Measurements from ENCODE around the gene COQ8B. TPM values are rescaled to one million over a fixed set of nuclear protein-coding genes. Genes with fewer than 3 reads are reported as not detected.
A peak's percentile ranks its signal among the peaks of the same experiment; 100 is the strongest.
"Not testable (repeated sequence)": the region's sequence is repeated elsewhere in the genome, so short reads cannot be mapped to it uniquely, and the experiment has no call there.

The COQ8B gene
- total RNA-seq, 1 donor from 2014 or later: 43.9 TPM

DNA sequence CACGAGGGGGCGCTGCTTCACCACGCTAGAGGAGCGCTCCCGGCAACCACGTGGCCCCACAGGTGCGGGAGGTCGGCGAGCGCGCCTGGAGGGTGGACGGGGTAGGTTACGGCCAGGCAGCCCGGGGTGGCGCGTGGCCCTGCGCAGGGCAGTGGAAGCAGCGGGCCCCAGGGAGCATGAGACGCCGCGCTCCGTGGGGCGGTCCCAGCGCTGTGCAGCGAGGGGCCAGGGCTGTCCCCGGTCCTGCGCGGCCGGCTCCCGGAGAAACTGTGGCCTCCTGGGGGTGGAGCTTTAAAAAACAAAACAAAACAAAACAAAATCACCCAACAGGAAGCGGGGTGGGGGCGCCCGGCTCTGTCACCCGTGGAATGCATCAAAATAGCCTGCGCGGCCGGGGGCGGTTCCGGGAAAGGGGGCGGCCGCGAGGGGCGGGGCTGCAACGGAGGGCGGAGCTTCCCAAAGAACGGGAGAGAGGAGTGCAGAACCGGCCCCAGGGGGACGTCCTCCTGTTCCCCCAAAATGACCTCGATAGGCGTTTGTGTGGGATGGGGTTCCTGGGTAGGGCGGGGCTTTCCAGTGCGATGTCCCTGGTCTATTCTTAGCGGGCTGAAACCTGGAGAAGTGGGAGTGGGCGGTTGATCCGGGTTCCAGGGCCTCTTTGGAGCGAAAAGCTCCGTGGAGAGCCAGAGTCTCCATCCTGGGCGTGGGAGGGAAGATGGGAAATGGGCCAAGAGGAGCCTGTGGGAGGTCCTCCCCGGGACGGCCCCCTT, 53.6 kb downstream of the COQ8B start:
- peak; percentile 93 for DNase-seq
- peaks cover 8% of the 10 kb centered on the region for H3K36me3 ChIP-seq
- H3K9me3 ChIP-seq: no peaks in the 10 kb centered on the region
- H3K27me3 ChIP-seq (ENCODE audit: low read depth): no peaks in the 10 kb centered on the region
- TF ChIP-seq, protein P1, sequence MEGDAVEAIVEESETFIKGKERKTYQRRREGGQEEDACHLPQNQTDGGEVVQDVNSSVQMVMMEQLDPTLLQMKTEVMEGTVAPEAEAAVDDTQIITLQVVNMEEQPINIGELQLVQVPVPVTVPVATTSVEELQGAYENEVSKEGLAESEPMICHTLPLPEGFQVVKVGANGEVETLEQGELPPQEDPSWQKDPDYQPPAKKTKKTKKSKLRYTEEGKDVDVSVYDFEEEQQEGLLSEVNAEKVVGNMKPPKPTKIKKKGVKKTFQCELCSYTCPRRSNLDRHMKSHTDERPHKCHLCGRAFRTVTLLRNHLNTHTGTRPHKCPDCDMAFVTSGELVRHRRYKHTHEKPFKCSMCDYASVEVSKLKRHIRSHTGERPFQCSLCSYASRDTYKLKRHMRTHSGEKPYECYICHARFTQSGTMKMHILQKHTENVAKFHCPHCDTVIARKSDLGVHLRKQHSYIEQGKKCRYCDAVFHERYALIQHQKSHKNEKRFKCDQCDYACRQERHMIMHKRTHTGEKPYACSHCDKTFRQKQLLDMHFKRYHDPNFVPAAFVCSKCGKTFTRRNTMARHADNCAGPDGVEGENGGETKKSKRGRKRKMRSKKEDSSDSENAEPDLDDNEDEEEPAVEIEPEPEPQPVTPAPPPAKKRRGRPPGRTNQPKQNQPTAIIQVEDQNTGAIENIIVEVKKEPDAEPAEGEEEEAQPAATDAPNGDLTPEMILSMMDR (IDR thresholded peaks at IDR 0.05): peak; percentile 98
- H3K27ac ChIP-seq: peak overlapping the region; percentile 85
- peaks cover 8% of the 10 kb centered on the region for H3K4me1 ChIP-seq
- peak overlapping the region; percentile 76 for H3K4me3 ChIP-seq
- peak; percentile 93 to 95 for ATAC-seq
- intact Hi-C loops (cut with DNase I): no loop called here

DNA sequence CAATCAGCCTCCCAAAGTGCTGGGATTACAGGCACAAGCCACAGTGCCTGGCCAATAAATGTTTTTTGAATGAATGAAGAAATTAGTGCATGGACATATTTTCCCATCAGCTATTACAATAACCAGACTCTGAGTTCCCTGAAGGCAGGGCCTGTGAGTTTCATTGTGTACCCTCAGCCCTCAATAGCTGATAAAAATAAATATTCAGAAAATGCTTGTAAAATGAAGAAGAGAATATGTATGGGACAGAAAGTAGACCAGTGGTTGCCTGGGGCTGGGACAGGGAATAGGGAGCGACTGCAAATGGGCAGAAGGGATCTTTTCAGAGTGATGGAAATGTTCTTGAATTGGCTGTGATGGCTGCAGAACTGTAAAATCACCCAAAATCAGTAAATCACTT, 55.1 kb downstream of the COQ8B start:
- H3K9me3 ChIP-seq: no peaks in the 10 kb centered on the region
- no peak overlapping the region for H3K27ac ChIP-seq
- no peaks in the 10 kb centered on the region for H3K36me3 ChIP-seq
- TF ChIP-seq, protein P1 (IDR thresholded peaks at IDR 0.05): no peak
- H3K27me3 ChIP-seq (ENCODE audit: low read depth): no peaks in the 10 kb centered on the region
- DNase-seq (no peak), ATAC-seq (no peak)
- peaks cover 8% of the 10 kb centered on the region for H3K4me1 ChIP-seq
- intact Hi-C loops (cut with DNase I): no loop called here
- H3K4me3 ChIP-seq: no peak overlapping the region

DNA sequence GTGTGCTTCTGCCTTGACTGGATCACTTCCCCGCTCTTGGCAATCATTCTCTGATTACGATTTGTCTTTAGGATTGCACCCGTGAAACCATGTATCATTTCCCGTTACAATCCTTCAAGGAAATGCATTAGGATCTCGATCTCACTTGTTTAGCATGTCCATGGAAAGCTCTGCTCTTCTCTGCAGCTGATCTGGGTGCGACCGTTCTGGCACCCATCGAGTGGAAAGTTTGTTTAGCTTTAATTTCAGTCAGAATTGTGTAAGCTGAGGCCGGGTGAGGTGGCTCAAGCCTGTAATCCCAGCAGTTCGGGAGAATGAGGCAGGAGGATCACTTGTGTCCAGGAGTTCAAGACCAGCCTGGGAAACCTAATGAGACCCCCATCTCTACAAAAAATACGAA, 57.1 kb downstream of the COQ8B start:
- Histone ChIP-seq H3K4me1 (peaks cover 8% of the 10 kb centered on the region), H3K36me3 (no peaks in the 10 kb centered on the region), H3K27me3 (ENCODE audit: low read depth) (no peaks in the 10 kb centered on the region), H3K9me3 (no peaks in the 10 kb centered on the region), H3K4me3 (no peak overlapping the region), H3K27ac (no peak overlapping the region)
- intact Hi-C loops (cut with DNase I): no loop called here
- ATAC-seq (no peak), DNase-seq (no peak)
- TF ChIP-seq, protein P1 (IDR thresholded peaks at IDR 0.05): no peak

DNA sequence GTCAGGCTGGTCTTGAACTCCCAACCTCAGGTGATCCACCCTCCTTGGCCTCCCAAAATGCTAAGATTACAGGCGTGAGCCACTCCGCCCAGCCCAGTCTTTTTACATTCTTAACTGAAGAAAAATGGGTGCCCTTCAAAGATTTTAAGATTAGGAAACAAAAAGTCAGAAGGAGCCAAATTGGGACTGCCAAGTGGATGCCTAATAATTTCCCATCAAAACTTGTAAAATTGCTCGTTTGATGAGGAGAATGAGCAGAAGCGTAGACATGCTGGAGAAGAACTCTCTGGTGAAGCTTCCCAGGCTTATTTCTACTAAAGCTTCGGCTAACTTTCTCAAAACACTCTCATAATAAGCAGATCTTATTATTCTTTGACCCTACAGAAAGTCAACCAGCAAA, 57.6 kb downstream of the COQ8B start:
- no peak for ATAC-seq
- H3K4me3 ChIP-seq: no peak overlapping the region
- H3K27ac ChIP-seq: no peak overlapping the region
- intact Hi-C loops (cut with DNase I): no loop called here
- no peaks in the 10 kb centered on the region for H3K36me3 ChIP-seq
- peaks cover 8% of the 10 kb centered on the region for H3K4me1 ChIP-seq
- no peaks in the 10 kb centered on the region for H3K27me3 ChIP-seq (ENCODE audit: low read depth)
- DNase-seq: no peak
- H3K9me3 ChIP-seq: no peaks in the 10 kb centered on the region
- TF ChIP-seq, protein P1 (IDR thresholded peaks at IDR 0.05): no peak

DNA sequence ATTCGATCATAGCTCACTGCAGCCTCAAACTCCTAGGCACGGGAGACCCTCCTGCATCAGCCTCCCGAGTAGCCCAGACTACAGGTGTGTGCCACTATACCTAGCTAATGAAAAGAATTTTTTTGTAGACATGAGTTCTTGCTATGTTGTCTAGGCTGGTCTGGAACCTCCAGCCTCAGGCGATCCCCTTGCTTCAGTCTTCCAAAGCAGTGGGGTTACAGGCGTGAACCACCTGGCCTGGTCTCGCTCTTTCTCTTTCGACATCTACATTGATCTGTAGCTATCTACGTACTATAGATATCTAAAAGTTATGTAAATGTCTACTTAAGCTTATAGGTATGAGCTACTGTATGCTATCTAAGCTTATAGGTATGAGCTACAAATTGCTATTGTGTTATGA, 58.7 kb downstream of the COQ8B start:
- DNase-seq (no peak), ATAC-seq (no peak)
- H3K27ac ChIP-seq: no peak overlapping the region
- TF ChIP-seq, protein P1 (IDR thresholded peaks at IDR 0.05): no peak
- H3K9me3 ChIP-seq: no peaks in the 10 kb centered on the region
- H3K36me3 ChIP-seq: no peaks in the 10 kb centered on the region
- H3K27me3 ChIP-seq (ENCODE audit: low read depth): no peaks in the 10 kb centered on the region
- no peaks in the 10 kb centered on the region for H3K4me1 ChIP-seq
- intact Hi-C loops (cut with DNase I): no loop called here
- no peak overlapping the region for H3K4me3 ChIP-seq

DNA sequence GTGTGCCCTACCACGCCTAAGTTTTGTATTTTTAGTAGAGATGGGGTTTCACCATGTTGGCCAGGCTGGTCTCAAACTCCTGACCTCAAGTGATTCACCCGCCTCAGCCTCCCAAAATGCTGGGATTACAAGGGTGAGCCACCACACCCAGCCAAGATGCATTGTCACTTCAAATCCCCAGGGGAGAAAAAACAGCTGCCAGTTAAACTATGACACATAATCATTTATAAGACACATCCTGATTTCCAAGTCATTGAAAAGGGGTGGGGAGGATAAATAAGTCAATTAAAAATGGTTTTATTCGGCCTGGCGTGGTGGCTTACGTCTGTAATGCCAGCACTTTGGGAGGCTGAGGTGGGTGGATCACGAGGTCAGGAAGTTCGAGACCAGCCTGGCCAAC, 61.0 kb downstream of the COQ8B start:
- intact Hi-C loops (cut with DNase I); H3K4me3 ChIP-seq; H3K27me3 ChIP-seq (ENCODE audit: low read depth): not testable (repeated sequence)

DNA sequence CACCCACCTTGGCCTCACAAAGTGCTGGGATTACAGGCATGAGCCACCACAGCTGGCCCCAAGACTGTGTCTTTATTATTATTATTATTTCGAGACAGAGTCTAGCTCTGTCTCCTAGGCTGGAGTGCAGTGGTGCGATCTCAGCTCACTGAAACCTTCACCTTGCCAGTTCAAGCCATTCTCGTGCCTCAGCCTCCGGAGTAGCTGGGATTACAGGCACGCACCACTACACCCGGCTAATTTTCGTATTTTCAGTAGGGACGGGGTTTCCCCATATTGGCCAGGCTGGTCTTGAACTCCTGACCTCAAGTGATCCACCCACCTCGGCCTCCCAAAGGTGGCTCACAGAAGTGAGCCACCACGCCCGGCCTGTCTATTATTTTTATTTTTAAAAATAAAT, 64.4 kb downstream of the COQ8B start:
- not testable (repeated sequence) for DNase-seq, H3K36me3 ChIP-seq, H3K27ac ChIP-seq

More for the DNA sequence above, 61.0 kb downstream of the COQ8B start:
- DNase-seq, H3K9me3 ChIP-seq, H3K36me3 ChIP-seq, ATAC-seq, H3K4me1 ChIP-seq, H3K27ac ChIP-seq: not testable (repeated sequence)

More for the DNA sequence above, 64.4 kb downstream of the COQ8B start:
- H3K4me3 ChIP-seq; intact Hi-C loops (cut with DNase I); ATAC-seq; H3K9me3 ChIP-seq; H3K4me1 ChIP-seq; H3K27me3 ChIP-seq (ENCODE audit: low read depth): not testable (repeated sequence)
